HepG2 (cell line): Measurements from ENCODE around the gene C3orf18. TPM values are rescaled to one million over a fixed set of nuclear protein-coding genes. Genes with fewer than 3 reads are reported as not detected.

Source experiments
- BCL6 ChIP-seq: IDR thresholded peaks from 2 replicates; pipeline ENCODE4 v1.6.1; 2016; ENCODE audit warnings: missing genetic modification reagents, missing compliant biosample characterization
- CBX5 ChIP-seq: sonication (generic); formaldehyde crosslinking; IDR thresholded peaks from 2 replicates; pipeline ENCODE4 v1.4.0; 2020; ENCODE audit warnings: missing genetic modification reagents, borderline replicate concordance
- CEBPB ChIP-seq: IDR thresholded peaks from 2 replicates; pipeline ENCODE4 v1.6.1; 2011; ENCODE audit warnings: low read depth, low read length, improper control_type of control experiment, borderline replicate concordance
- CREBL2 ChIP-seq: sonication (generic); formaldehyde crosslinking; IDR thresholded peaks from 2 replicates; pipeline ENCODE4 v1.8.1; 2023; ENCODE audit warnings: missing genetic modification reagents, mild to moderate bottlenecking, borderline replicate concordance
- DMAP1 ChIP-seq: IDR thresholded peaks from 2 replicates; pipeline ENCODE4 v1.6.1; 2016
- EED ChIP-seq: sonication (generic); formaldehyde crosslinking; IDR thresholded peaks from 2 replicates; pipeline ENCODE4 v1.5.0; 2020; ENCODE audit warnings: mild to moderate bottlenecking, missing genetic modification reagents
- HMG20B ChIP-seq: conservative IDR thresholded peaks from 2 replicates; pipeline ENCODE4 v1.6.1; 2016; ENCODE audit warnings: missing genetic modification reagents, missing compliant biosample characterization
- HNRNPUL1 ChIP-seq: fragments of 200-400 bp; formaldehyde crosslinking; IDR thresholded peaks from 2 replicates; pipeline ENCODE4 v1.6.1; 2017; ENCODE audit warnings: low read depth, mild to moderate bottlenecking, low read length, moderate library complexity
- IKZF1 ChIP-seq: fragments of 450-650 bp; IDR thresholded peaks from 2 replicates; pipeline ENCODE4 v1.7.1; 2016
- MAFG ChIP-seq: sonication (generic); formaldehyde crosslinking; IDR thresholded peaks from 2 replicates; pipeline ENCODE4 v1.5.1; 2020; ENCODE audit warnings: mild to moderate bottlenecking, missing genetic modification reagents
- MLLT10 ChIP-seq: sonication (generic); formaldehyde crosslinking; IDR thresholded peaks from 2 replicates; pipeline ENCODE4 v1.4.0; 2020; ENCODE audit warnings: missing genetic modification reagents
- RARA ChIP-seq: IDR thresholded peaks from 2 replicates; pipeline ENCODE4 v1.6.1; 2016; ENCODE audit warnings: missing genetic modification reagents, missing compliant biosample characterization
- STAG1 ChIP-seq: sonication (generic); formaldehyde crosslinking; IDR thresholded peaks from 2 replicates; pipeline ENCODE4 v1.4.0; 2020; ENCODE audit warnings: missing genetic modification reagents
- TRIM24 ChIP-seq: sonication (generic); formaldehyde crosslinking; IDR thresholded peaks from 2 replicates; pipeline ENCODE4 v1.8.0; 2022; ENCODE audit warnings: mild to moderate bottlenecking, missing genetic modification reagents
- ZBTB1 ChIP-seq: sonication (generic); formaldehyde crosslinking; IDR thresholded peaks from 2 replicates; pipeline ENCODE4 v1.4.0; 2020; ENCODE audit warnings: missing genetic modification reagents, borderline replicate concordance
- ZMYM4 ChIP-seq: sonication (generic); formaldehyde crosslinking; IDR thresholded peaks from 2 replicates; pipeline ENCODE4 v1.8.1; 2023; ENCODE audit warnings: mild to moderate bottlenecking, missing genetic modification reagents
- ZNF329 ChIP-seq: sonication (generic); formaldehyde crosslinking; IDR thresholded peaks from 2 replicates; pipeline ENCODE4 v1.9.0; 2021; ENCODE audit warnings: low read depth, mild to moderate bottlenecking, missing genetic modification reagents
- ZNF570 ChIP-seq: sonication (generic); formaldehyde crosslinking; IDR thresholded peaks from 2 replicates; pipeline ENCODE4 v1.4.0; 2020; ENCODE audit warnings: mild to moderate bottlenecking, missing genetic modification reagents, borderline replicate concordance
- ZNF644 ChIP-seq: IDR thresholded peaks from 2 replicates; pipeline ENCODE4 v1.6.1; 2016; ENCODE audit warnings: low read depth
- ZNF878 ChIP-seq: sonication (generic); formaldehyde crosslinking; IDR thresholded peaks from 2 replicates; pipeline ENCODE4 v1.8.1; 2023; ENCODE audit warnings: mild to moderate bottlenecking, missing genetic modification reagents, moderate library complexity
- polyA plus RNA-seq, 8 experiments: library from polyadenylated mRNA; depleted of rRNA in 3 of 8; stranded (reverse) in 7 of 8; unstranded in 1 of 8; fragments of >200 nt; fragmentation: Illumina TruSeq in 4 of 8; extraction: Trizol in 4 of 8; gene quantifications; 2 replicates each; pipeline versions ENCODE4 v1.2.1 to v1.2.3, GENCODE V29; 2011 to 2016; ENCODE audit warnings: low read depth in 4 of 8, missing spikeins in 1 of 8, mixed read lengths in 1 of 8; ENCODE audit not compliant: insufficient read depth in 1 of 8
- total RNA-seq, 5 experiments: library from RNA; depleted of rRNA; stranded (reverse); fragments of >200 nt; fragmentation: Illumina TruSeq; extraction: Trizol; gene quantifications; 2 replicates each; pipeline ENCODE4 v1.2.3, GENCODE V29; 2016; ENCODE audit warnings: low read depth in 1 of 5
- TF ChIP-seq, protein P1 (sequence below): sonication (generic); formaldehyde crosslinking; IDR thresholded peaks from 2 replicates; pipeline ENCODE4 v1.4.0; 2020; ENCODE audit warnings: missing genetic modification reagents
- TF ChIP-seq, protein P2 (sequence below): sonication (generic); formaldehyde crosslinking; IDR thresholded peaks from 2 replicates; pipeline ENCODE4 v1.5.1; 2020; ENCODE audit warnings: missing genetic modification reagents, mild to moderate bottlenecking, borderline replicate concordance
- TF ChIP-seq, protein P3 (sequence below): sonication (generic); formaldehyde crosslinking; IDR thresholded peaks from 2 replicates; pipeline ENCODE4 v1.8.0; 2023; ENCODE audit warnings: mild to moderate bottlenecking, missing genetic modification reagents
- TF ChIP-seq, protein P4 (sequence below): IDR thresholded peaks from 2 replicates; pipeline ENCODE4 v1.6.1; 2016

The C3orf18 gene
- total and polyA plus RNA-seq, 2 of the 13 experiments (the other 11 are each of a cell fraction or from before 2014, with no cell fraction given): 1.6 to 4.8 TPM

- TF ChIP-seq, protein P1, sequence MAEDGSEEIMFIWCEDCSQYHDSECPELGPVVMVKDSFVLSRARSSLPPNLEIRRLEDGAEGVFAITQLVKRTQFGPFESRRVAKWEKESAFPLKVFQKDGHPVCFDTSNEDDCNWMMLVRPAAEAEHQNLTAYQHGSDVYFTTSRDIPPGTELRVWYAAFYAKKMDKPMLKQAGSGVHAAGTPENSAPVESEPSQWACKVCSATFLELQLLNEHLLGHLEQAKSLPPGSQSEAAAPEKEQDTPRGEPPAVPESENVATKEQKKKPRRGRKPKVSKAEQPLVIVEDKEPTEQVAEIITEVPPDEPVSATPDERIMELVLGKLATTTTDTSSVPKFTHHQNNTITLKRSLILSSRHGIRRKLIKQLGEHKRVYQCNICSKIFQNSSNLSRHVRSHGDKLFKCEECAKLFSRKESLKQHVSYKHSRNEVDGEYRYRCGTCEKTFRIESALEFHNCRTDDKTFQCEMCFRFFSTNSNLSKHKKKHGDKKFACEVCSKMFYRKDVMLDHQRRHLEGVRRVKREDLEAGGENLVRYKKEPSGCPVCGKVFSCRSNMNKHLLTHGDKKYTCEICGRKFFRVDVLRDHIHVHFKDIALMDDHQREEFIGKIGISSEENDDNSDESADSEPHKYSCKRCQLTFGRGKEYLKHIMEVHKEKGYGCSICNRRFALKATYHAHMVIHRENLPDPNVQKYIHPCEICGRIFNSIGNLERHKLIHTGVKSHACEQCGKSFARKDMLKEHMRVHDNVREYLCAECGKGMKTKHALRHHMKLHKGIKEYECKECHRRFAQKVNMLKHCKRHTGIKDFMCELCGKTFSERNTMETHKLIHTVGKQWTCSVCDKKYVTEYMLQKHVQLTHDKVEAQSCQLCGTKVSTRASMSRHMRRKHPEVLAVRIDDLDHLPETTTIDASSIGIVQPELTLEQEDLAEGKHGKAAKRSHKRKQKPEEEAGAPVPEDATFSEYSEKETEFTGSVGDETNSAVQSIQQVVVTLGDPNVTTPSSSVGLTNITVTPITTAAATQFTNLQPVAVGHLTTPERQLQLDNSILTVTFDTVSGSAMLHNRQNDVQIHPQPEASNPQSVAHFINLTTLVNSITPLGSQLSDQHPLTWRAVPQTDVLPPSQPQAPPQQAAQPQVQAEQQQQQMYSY: no peak
- no peak for TF ChIP-seq ZNF644
- TF ChIP-seq STAG1 (CRISPR knock-in tag): no peak
- no peak for TF ChIP-seq ZNF570 (CRISPR knock-in tag)
- TF ChIP-seq MAFG: no peak
- TF ChIP-seq RARA (CRISPR knock-in tag): peak; percentile 30; the same call in 1 of the 2 replicates
- no peak; the same call in 1 of the 2 replicates for TF ChIP-seq ZNF329 (CRISPR knock-in tag)
- no peak for TF ChIP-seq ZNF878 (CRISPR knock-in tag)
- TF ChIP-seq DMAP1 (CRISPR knock-in tag): peak; percentile 90
- TF ChIP-seq CREBL2 (CRISPR knock-in tag): no peak
- TF ChIP-seq, protein P2, sequence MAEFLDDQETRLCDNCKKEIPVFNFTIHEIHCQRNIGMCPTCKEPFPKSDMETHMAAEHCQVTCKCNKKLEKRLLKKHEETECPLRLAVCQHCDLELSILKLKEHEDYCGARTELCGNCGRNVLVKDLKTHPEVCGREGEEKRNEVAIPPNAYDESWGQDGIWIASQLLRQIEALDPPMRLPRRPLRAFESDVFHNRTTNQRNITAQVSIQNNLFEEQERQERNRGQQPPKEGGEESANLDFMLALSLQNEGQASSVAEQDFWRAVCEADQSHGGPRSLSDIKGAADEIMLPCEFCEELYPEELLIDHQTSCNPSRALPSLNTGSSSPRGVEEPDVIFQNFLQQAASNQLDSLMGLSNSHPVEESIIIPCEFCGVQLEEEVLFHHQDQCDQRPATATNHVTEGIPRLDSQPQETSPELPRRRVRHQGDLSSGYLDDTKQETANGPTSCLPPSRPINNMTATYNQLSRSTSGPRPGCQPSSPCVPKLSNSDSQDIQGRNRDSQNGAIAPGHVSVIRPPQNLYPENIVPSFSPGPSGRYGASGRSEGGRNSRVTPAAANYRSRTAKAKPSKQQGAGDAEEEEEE: no peak
- TF ChIP-seq, protein P3, sequence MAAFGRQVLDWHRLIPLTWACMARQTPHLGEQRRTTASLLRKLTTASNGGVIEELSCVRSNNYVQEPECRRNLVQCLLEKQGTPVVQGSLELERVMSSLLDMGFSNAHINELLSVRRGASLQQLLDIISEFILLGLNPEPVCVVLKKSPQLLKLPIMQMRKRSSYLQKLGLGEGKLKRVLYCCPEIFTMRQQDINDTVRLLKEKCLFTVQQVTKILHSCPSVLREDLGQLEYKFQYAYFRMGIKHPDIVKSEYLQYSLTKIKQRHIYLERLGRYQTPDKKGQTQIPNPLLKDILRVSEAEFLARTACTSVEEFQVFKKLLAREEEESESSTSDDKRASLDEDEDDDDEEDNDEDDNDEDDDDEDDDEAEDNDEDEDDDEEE (CRISPR knock-in tag): peak; percentile 72; the same call in 1 of the 2 replicates
- TF ChIP-seq TRIM24 (CRISPR knock-in tag): no peak
- peak; percentile 53; the same call in 1 of the 2 replicates for TF ChIP-seq HMG20B (CRISPR knock-in tag)
- TF ChIP-seq, protein P4, sequence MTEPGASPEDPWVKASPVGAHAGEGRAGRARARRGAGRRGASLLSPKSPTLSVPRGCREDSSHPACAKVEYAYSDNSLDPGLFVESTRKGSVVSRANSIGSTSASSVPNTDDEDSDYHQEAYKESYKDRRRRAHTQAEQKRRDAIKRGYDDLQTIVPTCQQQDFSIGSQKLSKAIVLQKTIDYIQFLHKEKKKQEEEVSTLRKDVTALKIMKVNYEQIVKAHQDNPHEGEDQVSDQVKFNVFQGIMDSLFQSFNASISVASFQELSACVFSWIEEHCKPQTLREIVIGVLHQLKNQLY (CRISPR knock-in tag): 0 out of 2 replicates have a peak, but pooled peaks have one; percentile 24
- peak; percentile 84 for TF ChIP-seq BCL6
- no peak for TF ChIP-seq IKZF1
- no peak for TF ChIP-seq ZBTB1
- TF ChIP-seq HNRNPUL1: no peak
- TF ChIP-seq MLLT10 (CRISPR knock-in tag): no peak
- peak; percentile 91 for TF ChIP-seq ZMYM4 (CRISPR knock-in tag)
- no peak for TF ChIP-seq CEBPB
- 0 out of 2 replicates have a peak, but pooled peaks have one; percentile 46 for TF ChIP-seq CBX5 (CRISPR knock-in tag)
- no peak for TF ChIP-seq EED (CRISPR knock-in tag)
Observed at GRCh38 chr3:50568947-50569749, 1.6 kb upstream of the C3orf18 start, which contains the start of gene HEMK1 (continued).
